GM12874 (cell line): ENCODE results near the gene SRP68.
A peak's percentile ranks its signal among the peaks of the same experiment; 100 is the strongest.

Source experiments
- CTCF ChIP-seq: IDR thresholded peaks from 2 replicates; pipeline ENCODE4 v1.5.1; 2011; ENCODE audit warnings: low read depth, mild to moderate bottlenecking, control low read depth, low read length, moderate library complexity; ENCODE audit not compliant: insufficient read depth

The SRP68 gene

GRCh38 chr17:76009969-76010661, 62.2 kb downstream of the SRP68 start:
- no peak for TF ChIP-seq CTCF

- no peak for TF ChIP-seq CTCF
These were observed 62.9 kb downstream of the SRP68 start for GRCh38 chr17:76009447-76009846.

GRCh38 chr17:76008630-76009425, 63.5 kb downstream of the SRP68 start:
- no peak for TF ChIP-seq CTCF

- TF ChIP-seq CTCF, result no peak
These were observed 64.1 kb downstream of the SRP68 start for GRCh38 chr17:76008208-76008607.

- no peak for TF ChIP-seq CTCF
These were observed 64.5 kb downstream of the SRP68 start for GRCh38 chr17:76007850-76008165.

- no peak for TF ChIP-seq CTCF
These were observed 65.0 kb downstream of the SRP68 start for GRCh38 chr17:76007131-76007849.

GRCh38 chr17:76005263-76006149, 66.8 kb downstream of the SRP68 start:
- peak; percentile 70 for TF ChIP-seq CTCF
